Prostate gland (tissue), 2 donors: Measurements from ENCODE around the gene MAP6. TPM values are rescaled to one million over a fixed set of nuclear protein-coding genes. Genes with fewer than 3 reads are reported as not detected.

Source experiments
- DNase-seq: peaks from one replicate; pipeline ENCODE4 v3.0.0-alpha.2; 2019; ENCODE audit warnings: low spot score
- H3K27ac ChIP-seq, 2 donors: fragments of 200-600 bp; sonication (generic); 2 replicates each; pipeline ENCODE4 v1.5.1; 2017 to 2019
- H3K27me3 ChIP-seq: fragments of 200-600 bp; sonication (generic); replicated peaks from 2 replicates; pipeline ENCODE4 v1.5.1; 2019; ENCODE audit not compliant: insufficient read depth
- H3K36me3 ChIP-seq, 2 donors: fragments of 200-600 bp; sonication (generic); 1 replicate in 1 of 2; 2 replicates in 1 of 2; pipeline versions ENCODE4 v1.5.1 to v1.8.1; 2017 to 2019
- H3K4me1 ChIP-seq: fragments of 200-600 bp; sonication (generic); replicated peaks from 2 replicates; pipeline ENCODE4 v1.5.1; 2019
- H3K4me3 ChIP-seq, 2 donors: fragments of 200-600 bp; sonication (generic); 2 replicates each; pipeline ENCODE4 v1.5.1; 2017 to 2019
- H3K9me3 ChIP-seq: fragments of 200-600 bp; sonication (generic); 2 replicates; pipeline ENCODE4 v1.5.1; 2017
- CTCF ChIP-seq, 4 experiments: fragments of 200-600 bp in 2 of 4; fragments of 450-650 bp in 2 of 4; sonication (generic) in 2 of 4; IDR thresholded peaks; 1 replicate in 3 of 4; 2 replicates in 1 of 4; pipeline ENCODE4 v1.5.1; 2016 to 2019; ENCODE audit warnings: antibody characterized with exemption in 4 of 4, mild to moderate bottlenecking in 2 of 4, moderate library complexity in 2 of 4
- POLR2A ChIP-seq: fragments of 450-650 bp; IDR thresholded peaks from one replicate; pipeline ENCODE4 v1.6.1; 2016; ENCODE audit warnings: antibody characterized with exemption, mild to moderate bottlenecking
- POLR2AphosphoS5 ChIP-seq: sonication (generic); formaldehyde crosslinking; IDR thresholded peaks from one replicate; pipeline ENCODE4 v1.6.1; 2017; ENCODE audit warnings: antibody characterized with exemption
- WGBS: methylation state at CpG from one replicate; pipeline ENCODE4 v1.1.5; 2018; 5-methylcytosine and 5-hydroxymethylcytosine counted together
- intact Hi-C: fragments of 100-400 bp; cut with DNase I; formaldehyde crosslinking; loops from one replicate; pipeline ENCODE4 v1.14.2; 2022
- total RNA-seq, 2 donors: library from RNA; depleted of rRNA; stranded (reverse); fragments of >200 nt; gene quantifications; one replicate each; pipeline ENCODE4 v1.1.0, GENCODE V29; 2016

Gene MAP6
- total RNA-seq, 2 donors from 2014 or later: 15.8 to 21.5 TPM

GRCh38 chr11:75558939-75559843, 109.6 kb downstream of the MAP6 start:
- DNase-seq: no peak
- no peaks in the 10 kb centered on the region for H3K9me3 ChIP-seq
- TF ChIP-seq CTCF (IDR thresholded peaks at IDR 0.05) (no peak), POLR2AphosphoS5 (no peak), POLR2A (no peak)
- 45% methylated on average over 8 of the region's 8 CpGs for WGBS
- no peaks in the 10 kb centered on the region for H3K27me3 ChIP-seq
- H3K27ac ChIP-seq: peak overlapping the region; percentile 73 to 77
- intact Hi-C loops: no loop called here
- H3K4me3 ChIP-seq: no peak overlapping the region
- H3K36me3 ChIP-seq: no peaks in the 10 kb centered on the region
- H3K4me1 ChIP-seq: peaks cover 18% of the 10 kb centered on the region

- Histone ChIP-seq H3K4me1 (peaks cover 9% of the 10 kb centered on the region), H3K36me3 (no peaks in the 10 kb centered on the region), H3K27ac (peak overlapping the region; percentile 73 to 77), H3K9me3 (no peaks in the 10 kb centered on the region), H3K4me3 (no peak overlapping the region), H3K27me3 (no peaks in the 10 kb centered on the region)
- WGBS: 33% methylated on average over 14 of the region's 17 CpGs
- peak; percentile 48 for DNase-seq
- no peak for TF ChIP-seq POLR2A
- TF ChIP-seq CTCF (IDR thresholded peaks at IDR 0.05): no peak
- TF ChIP-seq POLR2AphosphoS5: peak; percentile 40
- intact Hi-C loops: no loop called here
Measured at GRCh38 chr11:75557666-75558494, 111.0 kb downstream of the MAP6 start.

- peaks cover 9% of the 10 kb centered on the region for H3K4me1 ChIP-seq
- H3K9me3 ChIP-seq: no peaks in the 10 kb centered on the region
- H3K27me3 ChIP-seq: no peaks in the 10 kb centered on the region
- no peaks in the 10 kb centered on the region for H3K36me3 ChIP-seq
- DNase-seq: no peak
- H3K4me3 ChIP-seq: no peak overlapping the region
- TF ChIP-seq POLR2A (no peak), POLR2AphosphoS5 (no peak), CTCF (IDR thresholded peaks at IDR 0.05) (no peak)
- intact Hi-C loops: no loop called here
- no peak overlapping the region for H3K27ac ChIP-seq
- 88% methylated on average over 3 of the region's 3 CpGs for WGBS
Measured at GRCh38 chr11:75556275-75556674, 112.6 kb downstream of the MAP6 start.

- Histone ChIP-seq H3K36me3 (no peaks in the 10 kb centered on the region), H3K4me1 (peaks cover 9% of the 10 kb centered on the region), H3K27me3 (no peaks in the 10 kb centered on the region), H3K4me3 (no peak overlapping the region), H3K27ac (peak overlapping the region; percentile 45 to 70), H3K9me3 (no peaks in the 10 kb centered on the region)
- DNase-seq: no peak
- intact Hi-C loops: no loop called here
- TF ChIP-seq POLR2A (no peak), POLR2AphosphoS5 (no peak), CTCF (IDR thresholded peaks at IDR 0.05) (no peak)
- WGBS: 86% methylated on average over 12 of the region's 12 CpGs
Measured at GRCh38 chr11:75555079-75555811, 113.6 kb downstream of the MAP6 start.
